Activated naive CD8-positive, alpha-beta T cell treated with anti-CD3 and anti-CD28 coated beads for 36 hours (primary cell): ENCODE results near the gene MYADML2. TPM values are rescaled to one million over a fixed set of nuclear protein-coding genes. Genes with fewer than 3 reads are reported as not detected.

Experiments used
- DNase-seq: peaks from one replicate; pipeline ENCODE4 v3.0.0; 2021
- H3K27ac Mint-ChIP-seq: one replicate; pipeline ENCODE4 v1.8.0; 2022; ENCODE audit warnings: mild to moderate bottlenecking, moderate library complexity, mixed read lengths
- H3K27me3 Mint-ChIP-seq: one replicate; pipeline ENCODE4 v1.8.0; 2022; ENCODE audit warnings: mild to moderate bottlenecking, mixed read lengths
- H3K36me3 Mint-ChIP-seq: one replicate; pipeline ENCODE4 v1.8.0; 2021; ENCODE audit warnings: mild to moderate bottlenecking, mixed read lengths
- H3K4me1 Mint-ChIP-seq: one replicate; pipeline ENCODE4 v1.8.0; 2021; ENCODE audit warnings: mixed read lengths
- H3K4me3 Mint-ChIP-seq: one replicate; pipeline ENCODE4 v1.8.0; 2022; ENCODE audit warnings: mild to moderate bottlenecking, moderate library complexity, mixed read lengths
- H3K9me3 Mint-ChIP-seq: one replicate; pipeline ENCODE4 v1.8.0; 2022; ENCODE audit warnings: mixed read lengths
- total RNA-seq, 2 experiments: library from RNA; stranded (reverse); gene quantifications; one replicate each; pipeline ENCODE4 v1.2.3, GENCODE V29; 2021

Gene MYADML2
- total RNA-seq, 2 experiments from 2014 or later, result not detected

DNA sequence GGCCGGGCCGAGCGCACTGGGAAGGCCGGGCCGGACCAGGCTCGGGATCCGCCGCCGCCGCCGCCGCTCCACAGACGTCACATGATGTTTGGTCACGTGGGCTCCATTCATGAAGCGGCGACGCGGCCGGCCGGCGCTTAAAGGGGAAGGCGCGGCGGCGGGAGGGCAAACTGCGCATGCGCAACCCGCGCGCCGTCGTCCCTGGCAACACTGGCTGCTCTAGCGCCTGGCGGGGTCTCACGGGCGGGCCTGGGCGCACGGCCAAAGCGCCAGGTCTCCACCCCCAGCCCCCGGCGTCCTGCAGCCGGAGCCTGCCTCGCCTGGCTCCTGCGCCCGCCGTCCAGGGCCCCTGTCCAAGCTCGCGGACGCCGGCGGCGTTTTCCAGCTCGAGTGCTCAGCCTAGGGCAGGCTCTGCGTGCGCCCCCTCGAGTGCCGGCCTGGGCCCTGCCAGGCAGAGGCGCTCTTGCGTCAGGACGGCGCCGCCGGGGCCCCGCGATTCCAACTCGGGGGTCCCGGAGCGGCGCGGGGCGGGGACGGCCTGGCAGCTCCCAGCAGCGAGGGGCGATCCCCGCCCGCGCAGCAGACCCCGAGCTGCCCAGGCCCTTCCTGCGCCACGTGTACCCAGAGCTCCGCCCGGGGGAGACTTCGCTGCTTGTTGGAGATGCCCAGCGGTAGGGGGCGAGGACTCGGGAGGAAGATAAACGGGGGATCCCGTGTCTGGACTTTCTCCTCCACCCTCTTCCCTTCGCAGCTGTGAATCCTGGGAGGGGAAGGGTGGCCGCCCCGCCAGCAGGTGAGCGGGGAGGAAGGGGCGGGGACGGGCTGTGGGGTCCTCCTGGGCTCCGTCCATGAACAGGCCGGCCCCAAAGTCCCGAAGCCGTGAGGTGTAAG, 19.1 kb downstream of the MYADML2 start, which contains the start of gene MAFG:
Gene MAFG (minus strand): TSS at position 83 of the 891 bp plus-strand sequence. CDS start 4,550 bp downstream, outside the sequence.
- peak; percentile 93 for DNase-seq
- Mint-ChIP-seq H3K4me1 (peaks cover 24% of the 10 kb centered on the region), H3K9me3 (no peaks in the 10 kb centered on the region), H3K27ac (peak within 1 kb of the TSS; percentile 89), H3K36me3 (peaks cover under 1% of the 10 kb centered on the region), H3K27me3 (peaks cover 10% of the 10 kb centered on the region), H3K4me3 (peak within 1 kb of the TSS; percentile 87)

GRCh38 chr17:81927152-81927652, 19.8 kb downstream of the MYADML2 start:
- peak; percentile 28 for DNase-seq
- Mint-ChIP-seq H3K27me3 (peaks cover 10% of the 10 kb centered on the region), H3K27ac (no peak overlapping the region), H3K9me3 (no peaks in the 10 kb centered on the region), H3K4me3 (peak overlapping the region; percentile 29), H3K4me1 (peaks cover 21% of the 10 kb centered on the region), H3K36me3 (peaks cover 1% of the 10 kb centered on the region)

DNA sequence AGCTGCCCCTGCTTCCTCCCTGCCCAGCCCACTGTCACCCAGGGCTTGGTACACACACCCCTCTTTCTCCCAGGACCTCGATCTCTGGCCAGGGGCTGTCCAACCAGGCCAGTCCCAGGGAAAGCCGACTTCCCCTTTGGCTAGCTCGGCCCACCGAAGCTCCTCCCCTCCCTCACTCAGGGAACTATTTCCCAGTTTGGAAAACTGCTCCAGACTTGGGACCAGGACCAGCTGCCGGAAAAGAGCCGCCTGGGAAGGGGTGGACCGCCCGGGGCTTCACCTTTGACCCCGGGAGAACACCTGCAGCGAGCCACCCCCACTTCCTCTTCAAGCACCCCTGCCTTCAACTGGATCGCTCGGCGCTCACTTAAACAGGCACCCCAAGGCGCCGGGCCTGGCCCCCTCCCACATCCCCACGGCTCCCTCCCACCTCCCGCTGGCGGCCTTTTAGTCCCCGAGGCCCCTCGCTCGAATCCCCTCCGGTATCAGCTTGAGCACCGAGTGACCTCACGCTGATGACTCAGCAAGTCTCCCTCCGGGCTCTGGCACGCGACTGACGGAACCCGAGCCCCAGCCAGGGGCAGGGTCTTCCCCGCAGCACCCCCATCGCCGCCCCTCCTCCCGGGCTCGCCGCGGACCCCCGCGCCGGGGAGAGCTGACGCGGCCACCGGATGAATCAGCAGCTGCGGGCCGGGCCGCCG, 20.4 kb downstream of the MYADML2 start:
- H3K27ac Mint-ChIP-seq, result peak overlapping the region; percentile 89
- peaks cover 10% of the 10 kb centered on the region for H3K27me3 Mint-ChIP-seq
- H3K4me3 Mint-ChIP-seq, result peak overlapping the region; percentile 87
- H3K4me1 Mint-ChIP-seq, result peaks cover 20% of the 10 kb centered on the region
- peak; percentile 68 for DNase-seq
- peaks cover 2% of the 10 kb centered on the region for H3K36me3 Mint-ChIP-seq
- H3K9me3 Mint-ChIP-seq, result no peaks in the 10 kb centered on the region

DNA sequence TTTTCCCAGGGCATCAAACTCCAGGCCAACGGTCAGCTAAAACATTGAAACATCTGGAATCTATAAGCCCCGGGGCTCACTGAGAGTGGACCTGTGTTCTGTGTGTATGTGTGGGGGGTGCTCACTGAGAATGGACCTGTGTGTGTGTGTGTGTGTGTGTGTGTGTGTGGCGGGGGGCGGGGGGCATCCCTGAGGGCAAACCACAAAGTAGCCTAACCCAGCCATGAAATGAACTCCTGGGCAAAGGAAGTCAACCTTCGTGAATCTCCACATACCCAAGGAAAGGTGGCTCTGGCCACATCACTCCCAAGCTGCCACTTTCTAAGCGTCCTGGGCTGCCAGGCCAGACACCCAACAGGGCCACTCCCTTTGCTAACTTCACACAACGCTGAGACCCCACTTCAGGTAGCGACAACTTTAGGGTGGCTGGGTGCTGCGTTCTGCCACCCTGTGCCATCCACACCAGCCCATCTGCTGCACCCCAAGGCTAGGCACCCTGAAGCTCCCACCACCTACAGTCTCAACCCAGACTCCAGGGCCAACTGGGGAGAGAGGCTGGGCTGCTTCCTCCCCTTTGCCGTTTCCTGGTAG, 21.1 kb downstream of the MYADML2 start:
- no peak for DNase-seq
- Mint-ChIP-seq H3K4me3 (peak overlapping the region; percentile 87), H3K27ac (peak overlapping the region; percentile 89), H3K27me3 (peaks cover 8% of the 10 kb centered on the region), H3K4me1 (peaks cover 17% of the 10 kb centered on the region), H3K9me3 (no peaks in the 10 kb centered on the region), H3K36me3 (peaks cover 6% of the 10 kb centered on the region)

DNA sequence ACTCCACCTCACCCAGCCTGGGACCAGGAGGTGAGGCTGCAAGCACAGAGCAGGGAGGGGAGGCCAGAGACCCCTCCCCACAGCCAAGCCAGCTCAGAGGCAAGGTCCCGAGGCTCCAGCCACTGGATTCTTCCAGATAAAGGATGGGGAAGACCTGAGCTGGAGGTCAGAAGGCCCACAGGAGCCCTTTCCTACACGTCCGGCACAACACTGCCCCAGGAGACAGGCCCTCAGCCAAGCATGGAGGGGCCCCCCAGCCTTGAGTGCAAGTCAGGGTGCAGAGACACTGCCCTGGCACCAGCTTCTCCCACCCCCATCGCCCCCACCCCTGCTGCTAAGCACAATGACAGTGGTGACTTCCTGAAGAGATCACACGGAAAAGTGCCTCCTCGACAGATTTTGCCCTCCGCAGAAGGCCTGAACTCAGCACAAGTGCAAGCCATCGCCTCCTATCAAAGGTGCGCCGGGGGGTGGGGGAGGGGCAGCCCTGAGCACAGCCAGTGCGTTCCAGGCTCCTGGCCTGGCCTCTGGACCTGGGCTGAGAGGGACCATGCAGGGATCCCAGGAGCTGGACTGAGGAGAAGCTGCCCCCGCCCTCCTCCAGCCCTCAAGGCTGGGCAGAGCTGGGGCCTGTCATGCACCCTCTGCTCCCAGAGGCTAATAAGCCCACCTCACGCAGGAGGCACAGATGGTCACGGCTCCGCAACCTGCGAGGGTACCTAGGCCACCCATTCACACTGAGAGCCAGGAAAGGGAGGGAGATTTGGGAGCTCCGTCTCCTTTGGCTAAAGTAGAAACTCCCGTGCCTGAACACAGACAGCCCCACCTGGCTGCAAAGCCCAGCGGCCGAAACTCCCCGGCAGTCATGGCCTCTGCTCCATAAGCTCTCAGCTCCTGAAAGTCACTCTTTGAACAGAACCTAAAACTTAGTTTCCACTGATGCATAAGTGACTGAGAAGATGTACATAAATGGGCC, 22.2 kb downstream of the MYADML2 start:
- Mint-ChIP-seq H3K9me3 (no peaks in the 10 kb centered on the region), H3K36me3 (peaks cover 7% of the 10 kb centered on the region), H3K27me3 (peaks cover 5% of the 10 kb centered on the region), H3K27ac (peak overlapping the region; percentile 16), H3K4me3 (peak overlapping the region; percentile 34), H3K4me1 (peaks cover 15% of the 10 kb centered on the region)
- no peak for DNase-seq

DNA sequence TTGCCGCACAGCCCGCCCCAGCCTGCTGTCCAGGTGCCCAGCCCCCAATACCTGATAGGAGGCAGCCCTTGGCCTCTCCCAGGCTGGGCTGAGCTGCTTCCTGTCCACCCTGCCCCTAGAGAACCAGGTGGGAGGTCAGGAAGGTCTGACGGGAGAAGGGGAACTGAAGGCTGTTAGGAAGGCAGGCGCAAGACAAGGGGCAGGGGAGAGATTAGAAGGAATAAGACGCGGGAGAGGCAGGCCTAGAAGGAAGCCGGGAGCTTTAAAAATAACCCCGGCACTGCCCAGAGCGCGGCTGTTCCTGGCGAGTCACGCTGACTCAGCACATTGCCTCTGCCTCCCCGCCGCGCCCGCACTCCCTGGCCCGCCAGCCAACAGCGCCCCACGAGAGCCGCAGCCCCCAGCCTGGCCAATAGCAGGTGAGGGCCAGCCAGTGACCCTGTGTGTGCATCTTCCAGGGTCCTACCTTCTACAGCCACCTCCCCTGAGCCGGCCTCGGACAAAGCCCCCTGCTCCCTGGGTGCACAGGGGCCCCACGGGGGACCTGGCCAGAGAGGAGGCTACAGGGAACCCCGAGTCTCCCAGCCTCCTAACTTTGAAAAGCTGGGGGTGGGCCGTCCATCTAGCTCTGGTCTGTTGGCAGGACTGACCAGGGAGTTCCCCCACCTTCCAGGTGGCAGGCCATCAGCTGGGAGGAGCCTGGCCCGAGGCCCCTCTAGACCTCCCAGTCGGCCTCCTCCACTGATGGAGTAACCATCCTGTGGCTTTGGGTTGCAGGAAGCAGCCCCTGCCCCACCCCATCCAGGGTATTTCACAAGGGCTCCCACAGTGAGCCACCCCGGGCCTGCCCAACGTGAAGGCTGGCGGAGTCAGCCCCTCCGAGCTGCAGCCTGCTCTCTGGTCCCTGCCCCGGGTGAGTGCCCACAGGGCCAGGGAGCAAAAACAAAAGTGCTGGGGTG, 23.5 kb downstream of the MYADML2 start:
- DNase-seq, result no peak
- Mint-ChIP-seq H3K4me3 (no peak overlapping the region), H3K4me1 (peaks cover 16% of the 10 kb centered on the region), H3K36me3 (peaks cover 7% of the 10 kb centered on the region), H3K27me3 (no peaks in the 10 kb centered on the region), H3K27ac (peak overlapping the region; percentile 8), H3K9me3 (no peaks in the 10 kb centered on the region)

DNA sequence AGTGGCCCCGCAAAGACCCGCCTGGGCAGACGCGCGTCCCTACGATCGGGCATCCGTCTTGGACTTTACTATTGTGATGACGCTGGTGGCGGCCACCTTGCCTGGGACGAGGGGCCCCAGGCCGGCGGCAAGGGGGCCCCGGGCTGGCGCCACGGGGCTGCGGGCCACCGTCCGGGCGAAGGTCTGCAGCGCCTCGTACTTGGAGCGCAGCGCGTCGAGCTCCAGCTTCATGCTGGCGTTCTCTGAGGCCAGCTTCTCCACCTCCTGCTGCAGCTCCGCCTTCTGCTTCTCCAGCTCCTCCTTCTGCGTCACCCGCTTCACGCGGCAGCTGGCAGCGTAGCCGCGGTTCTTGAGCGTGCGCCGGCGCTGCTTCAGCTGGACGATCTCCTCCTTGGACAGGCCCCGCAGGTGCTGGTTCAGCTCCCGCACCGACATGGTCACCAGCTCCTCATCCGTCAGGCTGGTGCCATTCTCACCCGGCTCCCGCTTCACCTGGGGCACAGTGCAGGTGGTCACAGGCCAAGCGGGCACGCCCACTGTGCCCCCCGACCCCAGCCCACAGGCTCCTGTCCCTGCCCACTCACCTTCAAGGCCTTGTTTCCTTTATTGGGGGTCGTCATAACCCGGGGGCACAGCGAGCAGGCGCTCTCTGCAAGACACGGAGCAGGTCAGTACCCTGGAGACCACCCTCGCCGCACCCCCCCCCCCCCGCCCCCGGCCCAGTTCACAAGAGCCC, 24.3 kb downstream of the MYADML2 start:
- Mint-ChIP-seq H3K4me3 (no peak overlapping the region), H3K27ac (no peak overlapping the region), H3K36me3 (peaks cover 7% of the 10 kb centered on the region), H3K4me1 (peaks cover 18% of the 10 kb centered on the region), H3K9me3 (no peaks in the 10 kb centered on the region), H3K27me3 (no peaks in the 10 kb centered on the region)
- DNase-seq, result no peak

- no peak overlapping the region for H3K4me3 Mint-ChIP-seq
- peaks cover 20% of the 10 kb centered on the region for H3K4me1 Mint-ChIP-seq
- no peaks in the 10 kb centered on the region for H3K9me3 Mint-ChIP-seq
- no peaks in the 10 kb centered on the region for H3K27me3 Mint-ChIP-seq
- no peak overlapping the region for H3K27ac Mint-ChIP-seq
- peaks cover 7% of the 10 kb centered on the region for H3K36me3 Mint-ChIP-seq
- DNase-seq, result no peak
Observed at GRCh38 chr17:81921996-81922565, 25.0 kb downstream of the MYADML2 start.

DNA sequence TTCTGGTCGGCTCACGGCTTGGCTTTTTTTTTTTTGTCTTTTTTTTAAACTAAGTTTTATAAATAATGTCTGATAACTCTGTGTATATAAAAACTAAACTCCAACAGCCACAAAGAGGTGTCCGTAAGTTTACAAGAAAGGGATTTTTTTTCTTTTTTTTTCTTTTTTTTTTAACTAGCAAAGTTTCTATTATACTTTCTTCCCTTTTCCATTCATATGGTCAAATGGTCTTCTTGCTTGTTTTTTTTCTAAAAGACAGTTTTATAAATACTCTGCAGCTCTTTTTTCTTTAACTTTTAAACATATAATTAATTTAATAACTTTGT, 25.5 kb downstream of the MYADML2 start:
- Mint-ChIP-seq H3K36me3 (peaks cover 10% of the 10 kb centered on the region), H3K4me3 (no peak overlapping the region), H3K4me1 (peaks cover 23% of the 10 kb centered on the region), H3K9me3 (no peaks in the 10 kb centered on the region), H3K27ac (no peak overlapping the region), H3K27me3 (no peaks in the 10 kb centered on the region)
- DNase-seq, result no peak

- no peaks in the 10 kb centered on the region for H3K27me3 Mint-ChIP-seq
- no peak overlapping the region for H3K4me3 Mint-ChIP-seq
- no peak for DNase-seq
- no peaks in the 10 kb centered on the region for H3K9me3 Mint-ChIP-seq
- peaks cover 10% of the 10 kb centered on the region for H3K36me3 Mint-ChIP-seq
- peaks cover 20% of the 10 kb centered on the region for H3K4me1 Mint-ChIP-seq
- H3K27ac Mint-ChIP-seq, result peak overlapping the region; percentile 4
Observed at GRCh38 chr17:81920612-81921536, 26.2 kb downstream of the MYADML2 start.

DNA sequence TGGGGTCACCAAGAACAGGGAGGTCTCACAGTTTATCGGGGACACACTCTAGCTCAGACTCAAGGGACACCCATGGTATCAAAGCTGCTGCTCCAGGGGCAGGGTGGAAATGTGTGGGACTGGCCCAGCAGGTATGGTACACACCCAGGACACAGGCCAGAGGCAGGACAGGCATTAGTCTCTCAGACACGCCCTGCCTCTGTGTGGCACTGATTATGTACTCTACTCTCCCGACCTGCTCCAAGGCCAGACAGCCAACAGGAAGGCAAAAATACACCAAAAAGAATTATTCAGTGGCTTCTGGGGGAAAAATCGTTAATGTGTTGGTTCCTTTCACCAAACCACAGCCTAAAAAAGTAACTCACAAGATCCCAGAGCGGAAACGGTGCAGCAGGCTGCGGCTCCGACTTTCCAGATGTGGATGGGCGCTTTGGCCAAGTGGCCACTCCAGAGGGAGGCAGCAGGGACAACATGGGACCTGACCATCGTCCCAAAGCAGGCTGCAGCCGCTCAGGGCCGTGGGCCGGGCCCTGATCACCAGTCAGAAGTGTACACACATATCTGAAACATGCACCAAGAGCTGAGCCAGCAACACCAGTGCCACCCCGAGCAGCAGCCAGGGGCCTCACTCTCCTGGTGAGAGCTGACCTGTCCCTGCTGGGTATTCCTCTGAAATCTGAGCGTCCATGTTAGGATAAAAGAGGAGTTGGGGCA, 28.0 kb downstream of the MYADML2 start:
- H3K9me3 Mint-ChIP-seq, result no peaks in the 10 kb centered on the region
- no peak for DNase-seq

More for the DNA sequence above, 28.0 kb downstream of the MYADML2 start:
- H3K4me1 Mint-ChIP-seq, result peaks cover 18% of the 10 kb centered on the region
- peak overlapping the region; percentile 42 for H3K27ac Mint-ChIP-seq
- no peaks in the 10 kb centered on the region for H3K27me3 Mint-ChIP-seq
- no peak overlapping the region for H3K4me3 Mint-ChIP-seq
- H3K36me3 Mint-ChIP-seq, result peaks cover 10% of the 10 kb centered on the region
